GM18505 (cell line): ENCODE data around the gene COL1A2.

ENCODE experiments used
- ATAC-seq: cut with Tn5 transposase; IDR thresholded peaks from one replicate; pipeline ENCODE4 v1.9.1; 2021; ENCODE audit not compliant: unreplicated experiment
- POLR2A ChIP-seq: IDR thresholded peaks from 4 replicates; pipeline ENCODE4 v1.6.1; 2011; ENCODE audit warnings: borderline replicate concordance; ENCODE audit not compliant: insufficient read depth, insufficient read length; ENCODE audit errors: extremely low read depth

The COL1A2 gene

DNA sequence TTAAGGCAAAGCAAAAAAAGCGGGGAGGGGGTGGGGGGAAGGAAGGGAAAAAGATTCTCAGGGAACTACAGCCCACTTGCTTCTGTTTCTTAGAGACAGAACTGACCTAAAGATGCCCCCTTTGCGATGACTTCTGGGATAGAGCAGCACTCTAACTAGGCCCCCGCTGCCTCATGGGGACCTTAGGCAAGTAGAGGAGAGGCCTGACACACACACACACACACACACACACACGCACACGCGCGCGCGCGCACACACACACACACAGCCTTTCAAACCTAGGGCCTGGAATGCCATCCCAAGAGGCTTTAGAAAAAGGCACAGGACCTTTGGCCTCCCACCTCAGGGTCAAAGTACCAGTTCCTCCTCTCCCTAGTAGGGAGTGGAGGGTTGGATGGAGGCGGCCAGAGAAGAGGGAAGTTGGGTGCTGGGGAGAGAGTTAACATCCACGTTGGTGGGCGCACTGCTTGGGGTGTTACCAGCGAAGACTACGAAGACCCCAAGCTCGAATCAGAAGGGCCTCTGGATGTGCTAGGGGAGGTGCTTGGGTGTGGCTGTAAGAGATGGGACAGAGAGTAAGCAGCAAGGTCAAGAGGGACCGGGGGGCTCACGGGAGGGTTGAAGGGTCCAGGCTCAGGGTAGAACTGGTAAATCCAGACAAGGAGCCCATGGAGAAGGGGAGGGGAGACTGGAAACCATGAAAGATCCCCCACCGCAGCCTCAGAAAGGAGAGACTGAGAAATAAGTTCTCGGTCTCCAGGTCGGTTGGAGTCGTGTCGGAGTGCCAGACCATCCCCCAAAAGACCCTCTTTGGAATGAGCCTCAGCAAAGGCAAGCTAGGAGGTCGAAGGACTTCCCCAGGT is 1.2 kb upstream of the COL1A2 start:
- ATAC-seq: no peak

DNA sequence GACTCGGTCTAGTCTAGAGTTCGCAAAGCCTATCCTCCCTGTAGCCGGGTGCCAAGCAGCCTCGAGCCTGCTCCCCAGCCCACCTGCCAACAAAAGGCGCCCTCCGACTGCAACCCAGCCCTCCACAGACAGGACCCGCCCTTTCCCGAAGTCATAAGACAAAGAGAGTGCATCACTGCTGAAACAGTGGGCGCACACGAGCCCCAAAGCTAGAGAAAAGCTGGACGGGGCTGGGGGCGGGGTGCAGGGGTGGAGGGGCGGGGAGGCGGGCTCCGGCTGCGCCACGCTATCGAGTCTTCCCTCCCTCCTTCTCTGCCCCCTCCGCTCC is 622 bp upstream of the COL1A2 start:
- ATAC-seq: no peak
- TF ChIP-seq POLR2A: no peak

More for the DNA sequence above, 1.2 kb upstream of the COL1A2 start:
- TF ChIP-seq POLR2A: no peak

DNA sequence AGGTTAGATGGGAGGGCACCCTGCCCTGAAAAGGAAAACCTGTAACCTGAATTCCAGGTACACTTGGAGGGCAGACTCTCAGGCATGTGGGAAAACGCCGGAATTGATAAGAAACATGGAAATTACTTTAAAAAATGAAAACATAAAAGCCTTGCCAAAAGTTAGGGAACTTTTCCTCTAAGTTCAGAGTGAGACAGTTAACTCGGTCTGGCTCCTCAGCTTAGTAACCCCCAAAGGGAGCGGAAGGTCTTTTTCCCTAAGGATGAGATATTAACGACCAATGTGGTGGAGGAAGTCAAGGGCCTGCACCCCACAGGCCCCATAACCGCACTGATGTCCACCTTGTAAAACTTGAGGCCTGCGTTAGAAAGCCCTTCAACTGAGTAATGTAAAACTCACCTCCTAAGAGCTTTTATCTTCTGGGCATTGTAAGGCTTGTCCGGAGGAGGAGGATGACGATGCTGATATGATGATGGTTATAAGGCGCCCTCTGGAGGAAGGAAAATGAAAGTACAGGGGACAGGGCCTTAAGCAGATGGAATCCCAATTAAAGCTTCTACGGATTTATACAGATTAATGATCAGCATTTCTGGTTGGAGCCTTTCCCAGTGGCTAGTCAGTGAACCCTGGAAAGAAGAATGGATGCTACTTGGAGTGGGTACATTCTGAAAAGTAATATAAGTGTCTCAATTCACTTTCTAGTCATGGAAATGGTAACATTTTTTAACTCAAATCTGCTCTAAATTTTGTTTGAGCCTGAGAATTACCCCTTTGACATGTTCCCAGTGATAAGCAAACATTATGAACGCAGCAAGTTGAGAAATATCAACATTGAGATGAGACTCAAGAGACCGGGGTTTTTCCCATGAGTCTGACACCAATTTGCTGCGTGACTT is 694 bp downstream of the COL1A2 start:
- peak; percentile 86 for ATAC-seq
- no peak for TF ChIP-seq POLR2A

DNA sequence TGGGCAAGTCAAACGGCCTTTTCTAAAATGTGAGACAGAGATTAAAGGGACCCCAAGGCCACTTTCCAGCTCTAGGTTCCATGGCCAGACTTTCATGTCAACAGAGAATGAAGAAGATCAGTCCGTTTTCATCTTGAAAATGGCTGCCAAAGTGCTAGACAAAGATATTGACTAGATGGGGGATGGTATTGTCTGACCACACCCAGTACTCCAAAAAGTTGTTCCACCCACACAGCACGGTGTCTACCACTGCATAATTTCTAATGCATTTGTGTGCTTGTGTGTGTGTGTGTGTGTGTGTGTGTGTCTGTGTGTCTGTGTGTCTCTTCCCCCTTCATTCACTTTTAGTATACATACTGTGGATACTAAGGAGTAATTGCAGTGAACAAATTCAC is 1.3 kb downstream of the COL1A2 start:
- ATAC-seq: no peak
- TF ChIP-seq POLR2A: no peak

DNA sequence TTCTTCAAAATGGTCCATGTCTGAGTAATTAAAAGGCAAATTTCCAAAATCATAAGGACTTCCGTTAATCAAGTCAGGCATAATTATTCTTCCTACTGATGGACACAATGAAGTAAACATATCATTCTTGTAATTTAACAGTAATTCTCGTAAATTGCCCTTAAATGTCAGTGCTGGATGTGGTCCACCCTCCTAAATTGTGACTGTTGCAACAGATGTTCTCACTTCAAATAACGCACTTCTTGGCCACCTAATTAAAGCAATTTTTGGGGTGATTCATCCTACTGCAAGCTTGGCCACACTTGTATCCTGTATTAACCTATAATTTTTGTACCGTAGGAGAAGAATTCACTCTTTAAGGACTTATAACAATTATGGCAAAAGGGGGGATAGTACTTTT is 1.9 kb downstream of the COL1A2 start:
- no peak for TF ChIP-seq POLR2A
- ATAC-seq: no peak

GRCh38 chr7:94397722-94398121 is 3.0 kb downstream of the COL1A2 start:
- ATAC-seq: no peak
- TF ChIP-seq POLR2A: no peak

DNA sequence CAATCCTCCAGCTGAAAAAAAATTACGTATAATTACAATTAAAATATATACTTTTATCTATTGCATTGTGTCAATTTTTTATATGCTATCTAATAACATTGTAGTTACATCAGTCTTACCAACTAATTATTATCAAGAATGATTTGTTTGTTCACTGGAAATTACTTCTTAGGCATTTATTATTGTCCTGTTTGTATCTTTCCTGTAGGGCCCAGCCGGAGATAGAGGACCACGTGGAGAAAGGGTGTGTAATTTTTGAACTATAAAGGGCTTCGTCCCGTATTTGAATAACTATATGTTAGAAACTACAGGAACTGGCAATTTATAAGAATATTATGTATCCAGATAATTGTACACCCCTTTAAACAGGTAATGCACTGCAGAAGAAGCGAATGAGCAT is 4.1 kb downstream of the COL1A2 start:
- TF ChIP-seq POLR2A: no peak
- ATAC-seq: no peak

- no peak for TF ChIP-seq POLR2A
- ATAC-seq: no peak
Observed at GRCh38 chr7:94400022-94400421, 5.3 kb downstream of the COL1A2 start.

- no peak for TF ChIP-seq POLR2A
- no peak for ATAC-seq
Observed at GRCh38 chr7:94400643-94401427, 6.1 kb downstream of the COL1A2 start.

DNA sequence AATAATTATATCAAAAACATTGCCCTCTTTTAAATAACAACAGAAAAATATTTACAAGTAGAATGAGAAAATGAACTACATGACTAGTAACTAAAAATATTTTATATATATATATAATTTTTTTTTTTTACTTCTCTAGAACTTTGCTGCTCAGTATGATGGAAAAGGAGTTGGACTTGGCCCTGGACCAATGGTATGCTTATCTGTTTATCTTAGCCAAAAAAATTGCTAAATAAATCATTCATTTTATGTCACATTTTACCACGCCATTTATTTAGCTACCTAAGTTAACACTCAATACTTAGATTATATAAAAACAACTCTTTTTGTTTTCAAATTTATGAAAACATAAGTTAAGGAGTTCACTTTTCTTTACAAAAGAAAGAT is 6.7 kb downstream of the COL1A2 start:
- TF ChIP-seq POLR2A: no peak
- ATAC-seq: no peak

- no peak for ATAC-seq
- no peak for TF ChIP-seq POLR2A
Observed at GRCh38 chr7:94403546-94403945, 8.9 kb downstream of the COL1A2 start.

DNA sequence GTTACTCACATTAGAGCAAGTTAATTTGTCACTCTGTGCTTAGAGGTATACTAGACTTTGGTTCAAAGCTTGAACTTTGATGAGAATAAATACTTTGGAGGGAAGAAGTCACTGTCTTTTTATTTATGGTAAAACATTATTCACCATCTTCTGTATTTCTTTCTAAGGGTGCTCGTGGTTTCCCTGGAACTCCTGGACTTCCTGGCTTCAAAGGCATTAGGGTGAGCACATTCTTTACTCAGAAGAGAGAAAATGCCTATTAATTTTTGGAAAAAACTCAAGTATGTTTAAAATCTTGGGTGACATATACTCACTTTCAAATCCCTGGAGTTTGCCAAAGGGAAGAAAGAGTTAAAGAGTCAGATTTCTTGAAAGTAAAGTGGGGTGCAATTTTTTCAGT is 10.8 kb downstream of the COL1A2 start:
- no peak for TF ChIP-seq POLR2A
- no peak for ATAC-seq

- TF ChIP-seq POLR2A: no peak
- ATAC-seq: no peak
Observed at GRCh38 chr7:94406696-94407095, 12.0 kb downstream of the COL1A2 start.

GRCh38 chr7:94409200-94409948 is 14.7 kb downstream of the COL1A2 start:
- no peak for TF ChIP-seq POLR2A
- ATAC-seq: no peak
